DOHH2 (cell line): ENCODE results near the gene STK32B.

Experiments used
- H3F3A ChIP-seq: fragments of 200-600 bp; sonication (generic), shearing (Covaris generic); 2 replicates; pipeline ENCODE4 v1.6.0; 2016; ENCODE audit warnings: antibody characterized with exemption, mild to moderate bottlenecking; ENCODE audit not compliant: control insufficient read depth, insufficient read depth
- H3K27ac ChIP-seq: fragments of 200-600 bp; sonication (generic); 2 replicates; pipeline ENCODE4 v1.5.1; 2014; ENCODE audit warnings: low read depth, mild to moderate bottlenecking, low read length, moderate library complexity
- H3K27me3 ChIP-seq: fragments of 200-600 bp; sonication (generic); 2 replicates; pipeline ENCODE4 v1.6.1; 2014; ENCODE audit warnings: mild to moderate bottlenecking, low read length, mixed read lengths; ENCODE audit not compliant: control insufficient read depth
- H3K36me3 ChIP-seq: fragments of 200-600 bp; sonication (generic); 2 replicates; pipeline ENCODE4 v1.6.1; 2014; ENCODE audit warnings: mild to moderate bottlenecking, low read length, moderate library complexity, mixed read lengths; ENCODE audit not compliant: control insufficient read depth
- H3K4me1 ChIP-seq: fragments of 200-600 bp; sonication (generic); 2 replicates; pipeline ENCODE4 v1.6.1; 2014; ENCODE audit warnings: mild to moderate bottlenecking, low read length, mixed read lengths; ENCODE audit not compliant: control insufficient read depth
- H3K4me2 ChIP-seq: fragments of 200-600 bp; sonication (generic); 2 replicates; pipeline ENCODE4 v1.6.0; 2014; ENCODE audit warnings: mild to moderate bottlenecking, low read length, moderate library complexity
- H3K4me3 ChIP-seq: fragments of 200-600 bp; sonication (generic); 2 replicates; pipeline ENCODE4 v1.5.1; 2014; ENCODE audit warnings: mild to moderate bottlenecking, low read length, mixed read lengths
- H3K79me2 ChIP-seq: fragments of 200-600 bp; sonication (generic); 2 replicates; pipeline ENCODE4 v1.6.1; 2014; ENCODE audit warnings: mild to moderate bottlenecking, low read length, mixed read lengths; ENCODE audit not compliant: control insufficient read depth
- H3K9me2 ChIP-seq: fragments of 200-600 bp; sonication (generic); replicated peaks from 2 replicates; pipeline ENCODE4 v1.6.1; 2014; ENCODE audit warnings: mild to moderate bottlenecking, low read length, mixed read lengths; ENCODE audit not compliant: control insufficient read depth
- H3K9me3 ChIP-seq: fragments of 200-600 bp; sonication (generic); 2 replicates; pipeline ENCODE4 v1.6.1; 2014; ENCODE audit warnings: antibody characterized with exemption, low read length, mixed read lengths; ENCODE audit not compliant: control insufficient read depth, insufficient read depth
- H4K20me1 ChIP-seq: fragments of 200-600 bp; sonication (generic); 2 replicates; pipeline ENCODE4 v1.6.0; 2014; ENCODE audit warnings: low read depth, mild to moderate bottlenecking, antibody characterized with exemption, low read length, moderate library complexity; ENCODE audit not compliant: control insufficient read depth, insufficient read depth
- CTCF ChIP-seq: fragments of 200-600 bp; sonication (generic); IDR thresholded peaks from one replicate; pipeline ENCODE4 v1.5.1; 2014; ENCODE audit warnings: antibody characterized with exemption, mild to moderate bottlenecking, low read depth, low read length; ENCODE audit not compliant: poor library complexity, severe bottlenecking
- EZH2phosphoT487 ChIP-seq: fragments of 200-600 bp; sonication (generic); IDR thresholded peaks from 2 replicates; pipeline ENCODE4 v1.6.1; 2017; ENCODE audit warnings: borderline replicate concordance, mild to moderate bottlenecking, antibody characterized with exemption, low read length, moderate library complexity, mixed read lengths

STK32B gene

GRCh38 chr4:5366421-5366820 is 315.1 kb downstream of the STK32B start:
- H3K4me2 ChIP-seq: no peak overlapping the region
- H3K27ac ChIP-seq: no peak overlapping the region
- H3K36me3 ChIP-seq: no peaks in the 10 kb centered on the region
- H3K4me3 ChIP-seq: no peak overlapping the region
- H3K9me3 ChIP-seq: no peaks in the 10 kb centered on the region
- TF ChIP-seq EZH2phosphoT487: no peak
- TF ChIP-seq CTCF: no peak
- no peaks in the 10 kb centered on the region for H3K4me1 ChIP-seq
- no peaks in the 10 kb centered on the region for H4K20me1 ChIP-seq
- H3K9me2 ChIP-seq: no peaks in the 10 kb centered on the region
- no peaks in the 10 kb centered on the region for H3F3A ChIP-seq
- no peaks in the 10 kb centered on the region for H3K27me3 ChIP-seq
- H3K79me2 ChIP-seq: no peaks in the 10 kb centered on the region

- Histone ChIP-seq H3K4me1 (no peaks in the 10 kb centered on the region), H3K4me2 (no peak overlapping the region), H4K20me1 (no peaks in the 10 kb centered on the region), H3F3A (no peaks in the 10 kb centered on the region), H3K9me3 (no peaks in the 10 kb centered on the region), H3K36me3 (no peaks in the 10 kb centered on the region), H3K27me3 (no peaks in the 10 kb centered on the region), H3K79me2 (no peaks in the 10 kb centered on the region), H3K9me2 (no peaks in the 10 kb centered on the region), H3K27ac (no peak overlapping the region), H3K4me3 (no peak overlapping the region)
- no peak for TF ChIP-seq EZH2phosphoT487
- no peak for TF ChIP-seq CTCF
Observed at GRCh38 chr4:5368426-5368825, 317.1 kb downstream of the STK32B start.

- Histone ChIP-seq H3K27me3 (no peaks in the 10 kb centered on the region), H3F3A (no peaks in the 10 kb centered on the region), H3K4me3 (no peak overlapping the region), H4K20me1 (no peaks in the 10 kb centered on the region), H3K4me2 (no peak overlapping the region), H3K9me2 (no peaks in the 10 kb centered on the region), H3K36me3 (no peaks in the 10 kb centered on the region), H3K79me2 (no peaks in the 10 kb centered on the region), H3K27ac (no peak overlapping the region), H3K9me3 (no peaks in the 10 kb centered on the region), H3K4me1 (no peaks in the 10 kb centered on the region)
- TF ChIP-seq CTCF (no peak), EZH2phosphoT487 (no peak)
Observed at GRCh38 chr4:5370286-5370685, 319.0 kb downstream of the STK32B start.
